Endothelial cell (in vitro differentiated cells): Measurements from ENCODE around the gene FBXO33. TPM values are rescaled to one million over a fixed set of nuclear protein-coding genes. Genes with fewer than 3 reads are reported as not detected.
"Not testable (repeated sequence)": the region's sequence is repeated elsewhere in the genome, so short reads cannot be mapped to it uniquely, and the experiment has no call there.

ENCODE experiments used
- DNase-seq: peaks from one replicate; pipeline ENCODE4 v3.0.0; 2021; ENCODE audit warnings: low spot score
- H3K27ac Mint-ChIP-seq: one replicate; pipeline ENCODE4 v1.8.0; 2021; ENCODE audit warnings: mixed read lengths, inconsistent platforms; ENCODE audit not compliant: unreplicated experiment
- H3K27me3 Mint-ChIP-seq: one replicate; pipeline ENCODE4 v1.8.0; 2021; ENCODE audit warnings: mild to moderate bottlenecking, moderate library complexity, mixed read lengths, inconsistent platforms; ENCODE audit not compliant: unreplicated experiment
- H3K36me3 Mint-ChIP-seq: one replicate; pipeline ENCODE4 v1.8.0; 2021; ENCODE audit warnings: mild to moderate bottlenecking, low read depth, mixed read lengths, inconsistent platforms; ENCODE audit not compliant: unreplicated experiment
- H3K4me1 Mint-ChIP-seq: one replicate; pipeline ENCODE4 v1.8.0; 2021; ENCODE audit warnings: mild to moderate bottlenecking, mixed read lengths, inconsistent platforms; ENCODE audit not compliant: unreplicated experiment
- H3K4me3 Mint-ChIP-seq: one replicate; pipeline ENCODE4 v1.8.0; 2021; ENCODE audit warnings: mild to moderate bottlenecking, mixed read lengths, inconsistent platforms; ENCODE audit not compliant: unreplicated experiment
- H3K9me3 Mint-ChIP-seq: one replicate; pipeline ENCODE4 v1.8.0; 2021; ENCODE audit warnings: mixed read lengths, inconsistent platforms; ENCODE audit not compliant: unreplicated experiment
- CTCF ChIP-seq: fragments of 200-600 bp; sonication (generic); IDR thresholded peaks from one replicate; pipeline ENCODE4 v1.5.0; 2021; ENCODE audit warnings: antibody characterized with exemption; ENCODE audit not compliant: unreplicated experiment
- total RNA-seq: library from RNA; stranded (reverse); fragmentation: NEBNext Ultra II Directional; extraction: Animal tissue kit (Norgen Biotek cat#: 25700); gene quantifications from one replicate; pipeline ENCODE4 v1.2.1, GENCODE V29; 2021; ENCODE audit not compliant: unreplicated experiment

Gene FBXO33
- total RNA-seq, 1 donor from 2014 or later: 11.9 TPM

- no peak overlapping the region for H3K27ac Mint-ChIP-seq
- H3K4me1 Mint-ChIP-seq: peaks cover 23% of the 10 kb centered on the region
- no peaks in the 10 kb centered on the region for H3K9me3 Mint-ChIP-seq
- no peak for DNase-seq
- TF ChIP-seq CTCF: no peak
- no peak overlapping the region for H3K4me3 Mint-ChIP-seq
- peaks cover 29% of the 10 kb centered on the region for H3K36me3 Mint-ChIP-seq
- peaks cover 4% of the 10 kb centered on the region for H3K27me3 Mint-ChIP-seq
Observed at GRCh38 chr14:39365354-39365753, 66.9 kb downstream of the FBXO33 start.

GRCh38 chr14:39364509-39364908 is 67.7 kb downstream of the FBXO33 start:
- H3K27ac Mint-ChIP-seq: no peak overlapping the region
- H3K9me3 Mint-ChIP-seq: no peaks in the 10 kb centered on the region
- H3K27me3 Mint-ChIP-seq: peaks cover 4% of the 10 kb centered on the region
- no peak for TF ChIP-seq CTCF
- H3K36me3 Mint-ChIP-seq: peaks cover 36% of the 10 kb centered on the region
- no peak for DNase-seq
- H3K4me3 Mint-ChIP-seq: no peak overlapping the region
- H3K4me1 Mint-ChIP-seq: peaks cover 20% of the 10 kb centered on the region

GRCh38 chr14:39361556-39361955 is 70.7 kb downstream of the FBXO33 start:
- H3K27ac Mint-ChIP-seq, H3K4me3 Mint-ChIP-seq, H3K4me1 Mint-ChIP-seq, H3K27me3 Mint-ChIP-seq, H3K9me3 Mint-ChIP-seq, DNase-seq: not testable (repeated sequence)
- H3K36me3 Mint-ChIP-seq: peaks cover 51% of the 10 kb centered on the region

- no peak for DNase-seq
- H3K27ac Mint-ChIP-seq: no peak overlapping the region
- no peak for TF ChIP-seq CTCF
- H3K9me3 Mint-ChIP-seq: no peaks in the 10 kb centered on the region
- no peak overlapping the region for H3K4me3 Mint-ChIP-seq
- H3K4me1 Mint-ChIP-seq: peaks cover 5% of the 10 kb centered on the region
- H3K36me3 Mint-ChIP-seq: peaks cover 50% of the 10 kb centered on the region
- no peaks in the 10 kb centered on the region for H3K27me3 Mint-ChIP-seq
Observed at GRCh38 chr14:39360316-39360715, 71.9 kb downstream of the FBXO33 start.

GRCh38 chr14:39359069-39359468 is 73.2 kb downstream of the FBXO33 start:
- not testable (repeated sequence) for H3K27ac Mint-ChIP-seq, H3K9me3 Mint-ChIP-seq, H3K4me3 Mint-ChIP-seq, H3K27me3 Mint-ChIP-seq, H3K4me1 Mint-ChIP-seq, DNase-seq
- peaks cover 47% of the 10 kb centered on the region for H3K36me3 Mint-ChIP-seq

- peaks cover 15% of the 10 kb centered on the region for H3K4me1 Mint-ChIP-seq
- no peak overlapping the region for H3K4me3 Mint-ChIP-seq
- no peaks in the 10 kb centered on the region for H3K9me3 Mint-ChIP-seq
- peaks cover 18% of the 10 kb centered on the region for H3K36me3 Mint-ChIP-seq
- no peaks in the 10 kb centered on the region for H3K27me3 Mint-ChIP-seq
- DNase-seq: no peak
- no peak overlapping the region for H3K27ac Mint-ChIP-seq
- no peak for TF ChIP-seq CTCF
Observed at GRCh38 chr14:39351708-39352107, 80.5 kb downstream of the FBXO33 start.
